HG02571 (cell line): ENCODE measurements around the gene NBPF14.
"Not testable (repeated sequence)": the region's sequence is repeated elsewhere in the genome, so short reads cannot be mapped to it uniquely, and the experiment has no call there.

Experiments
- ATAC-seq: cut with Tn5 transposase; IDR thresholded peaks from one replicate; pipeline ENCODE4 v1.9.1; 2021; ENCODE audit warnings: mild to moderate bottlenecking, moderate library complexity; ENCODE audit not compliant: unreplicated experiment

NBPF14 gene, protein sequence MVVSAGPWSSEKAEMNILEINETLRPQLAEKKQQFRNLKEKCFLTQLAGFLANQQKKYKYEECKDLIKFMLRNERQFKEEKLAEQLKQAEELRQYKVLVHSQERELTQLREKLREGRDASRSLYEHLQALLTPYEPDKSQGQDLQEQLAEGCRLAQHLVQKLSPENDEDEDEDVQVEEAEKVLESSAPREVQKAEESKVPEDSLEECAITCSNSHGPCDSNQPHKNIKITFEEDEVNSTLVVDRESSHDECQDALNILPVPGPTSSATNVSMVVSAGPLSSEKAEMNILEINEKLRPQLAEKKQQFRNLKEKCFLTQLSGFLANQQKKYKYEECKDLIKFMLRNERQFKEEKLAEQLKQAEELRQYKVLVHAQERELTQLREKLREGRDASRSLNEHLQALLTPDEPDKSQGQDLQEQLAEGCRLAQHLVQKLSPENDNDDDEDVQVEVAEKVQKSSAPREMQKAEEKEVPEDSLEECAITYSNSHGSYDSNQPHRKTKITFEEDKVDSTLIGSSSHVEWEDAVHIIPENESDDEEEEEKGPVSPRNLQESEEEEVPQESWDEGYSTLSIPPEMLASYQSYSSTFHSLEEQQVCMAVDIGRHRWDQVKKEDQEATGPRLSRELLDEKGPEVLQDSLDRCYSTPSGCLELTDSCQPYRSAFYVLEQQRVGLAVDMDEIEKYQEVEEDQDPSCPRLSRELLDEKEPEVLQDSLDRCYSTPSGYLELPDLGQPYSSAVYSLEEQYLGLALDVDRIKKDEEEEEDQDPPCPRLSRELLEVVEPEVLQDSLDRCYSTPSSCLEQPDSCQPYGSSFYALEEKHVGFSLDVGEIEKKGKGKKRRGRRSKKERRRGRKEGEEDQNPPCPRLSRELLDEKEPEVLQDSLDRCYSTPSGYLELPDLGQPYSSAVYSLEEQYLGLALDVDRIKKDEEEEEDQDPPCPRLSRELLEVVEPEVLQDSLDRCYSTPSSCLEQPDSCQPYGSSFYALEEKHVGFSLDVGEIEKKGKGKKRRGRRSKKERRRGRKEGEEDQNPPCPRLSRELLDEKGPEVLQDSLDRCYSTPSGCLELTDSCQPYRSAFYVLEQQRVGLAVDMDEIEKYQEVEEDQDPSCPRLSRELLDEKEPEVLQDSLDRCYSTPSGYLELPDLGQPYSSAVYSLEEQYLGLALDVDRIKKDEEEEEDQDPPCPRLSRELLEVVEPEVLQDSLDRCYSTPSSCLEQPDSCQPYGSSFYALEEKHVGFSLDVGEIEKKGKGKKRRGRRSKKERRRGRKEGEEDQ (N-terminal part only)

DNA sequence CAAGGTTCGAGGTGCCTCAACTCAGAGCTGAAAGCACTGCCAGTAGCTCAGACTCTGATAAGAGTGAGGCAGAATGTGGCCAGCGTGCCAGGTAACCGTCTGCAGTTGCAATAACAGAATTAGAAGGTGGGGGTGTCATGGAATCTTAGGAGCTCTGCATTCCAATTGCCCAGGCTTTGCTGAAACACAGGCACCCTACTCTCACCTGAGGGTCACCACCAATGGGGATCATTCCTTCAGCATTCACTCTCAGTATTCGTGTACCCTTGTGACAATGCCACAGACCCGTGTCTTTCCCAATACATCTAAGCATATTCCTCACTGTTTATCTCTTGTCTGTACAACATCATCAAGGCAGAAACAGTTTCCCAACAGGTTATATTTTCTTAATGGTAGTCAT, at the start of gene NBPF14:
TSS of gene NBPF14 (minus strand) at position 101 of the 400 bp plus-strand sequence. CDS start 294 bp downstream, outside the sequence.
- not testable (repeated sequence) for ATAC-seq

DNA sequence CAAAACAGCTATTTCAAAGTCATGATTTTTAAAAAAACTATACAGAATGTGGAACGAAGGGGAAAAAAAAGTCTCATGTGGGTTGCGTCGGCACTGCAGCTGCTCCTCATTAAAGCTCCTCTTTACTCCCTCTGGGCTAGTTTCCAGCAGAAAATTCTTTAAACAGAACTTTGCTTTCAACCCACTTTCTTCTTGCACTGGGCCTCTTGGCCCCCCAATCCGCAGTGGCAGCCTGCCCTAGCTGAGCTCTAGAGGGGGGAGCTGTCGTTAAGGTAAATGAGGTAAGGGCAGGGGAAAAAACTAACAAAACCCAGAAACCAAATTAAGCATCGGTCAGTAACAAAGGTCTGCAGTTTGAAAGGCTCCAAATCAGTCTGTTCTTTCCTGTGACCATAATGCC, 29.6 kb upstream of the NBPF14 start:
- ATAC-seq: not testable (repeated sequence)

DNA sequence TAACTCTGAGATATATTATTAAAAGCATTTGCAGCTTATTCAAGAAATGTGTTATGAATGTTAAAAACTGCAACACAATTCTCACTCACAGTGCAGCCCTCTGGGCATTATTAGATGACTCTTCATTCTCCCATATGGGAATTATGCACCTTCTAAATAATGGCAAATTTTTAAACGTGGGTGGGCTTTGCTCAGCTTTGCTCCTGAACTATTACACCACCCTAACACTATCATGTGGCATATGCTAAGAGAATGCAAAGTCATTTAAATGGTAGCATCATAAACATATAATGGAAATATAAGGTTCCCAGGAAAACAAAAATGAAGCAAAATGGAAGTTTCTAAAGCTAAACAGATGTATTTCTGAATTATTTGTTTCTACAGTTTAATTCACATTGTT, 22.4 kb upstream of the NBPF14 start:
- ATAC-seq: not testable (repeated sequence)

DNA sequence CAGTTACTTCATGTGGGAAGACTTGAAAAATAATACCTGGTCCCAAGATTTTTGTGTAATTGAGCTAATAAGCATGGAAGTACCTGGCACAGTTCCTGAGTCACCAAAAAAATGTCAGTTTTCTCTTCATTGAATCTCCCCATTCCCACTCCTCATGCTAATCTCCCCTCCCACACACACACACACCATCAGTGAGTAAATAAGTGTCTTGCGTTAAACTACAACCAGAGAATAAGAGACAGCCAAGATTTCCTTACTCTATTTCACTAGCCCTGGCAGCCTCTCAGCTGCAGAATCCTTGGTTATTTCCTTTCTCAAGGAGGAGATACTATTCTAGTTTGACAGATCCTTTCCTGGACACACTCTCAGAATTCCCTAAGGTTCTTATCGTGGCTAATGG, 9.5 kb upstream of the NBPF14 start:
- not testable (repeated sequence) for ATAC-seq

DNA sequence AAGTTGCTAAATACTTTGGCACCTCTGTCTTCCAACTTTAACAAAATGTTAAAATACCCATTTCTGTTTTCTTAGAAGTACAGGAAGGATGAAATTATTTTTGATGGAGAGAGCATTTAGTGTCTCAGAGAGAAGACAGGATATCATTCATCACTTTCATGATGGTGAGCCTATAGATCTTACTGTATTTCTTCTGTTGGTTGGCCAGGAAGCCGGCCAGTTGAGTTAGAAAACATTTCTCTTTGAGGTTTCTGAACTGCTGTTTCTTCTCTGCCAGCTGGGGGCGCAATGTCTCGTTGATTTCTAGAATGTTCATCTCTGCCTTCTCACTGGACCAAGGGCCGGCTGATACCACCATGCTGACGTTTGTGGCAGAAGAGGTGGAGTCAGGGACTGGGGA, 451 bp downstream of the NBPF14 start:
- not testable (repeated sequence) for ATAC-seq

DNA sequence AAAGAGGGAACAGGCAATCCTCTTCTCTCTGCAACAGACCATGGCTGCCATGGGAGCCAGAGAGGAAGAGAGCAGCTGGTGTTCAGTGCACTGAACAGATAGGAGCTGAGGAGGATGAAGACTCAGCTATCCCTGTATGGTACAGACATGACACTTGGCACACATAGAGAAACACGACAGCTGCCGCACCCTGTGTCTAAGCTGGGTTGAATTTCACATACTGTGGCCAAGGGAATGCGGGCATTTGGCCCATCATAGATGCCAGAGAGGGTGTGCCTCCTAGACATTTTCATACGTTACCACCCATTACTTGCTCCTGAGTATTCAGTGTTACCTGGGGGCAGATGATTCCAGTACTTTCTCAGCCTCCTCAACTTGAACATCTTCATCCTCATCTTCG, 4.7 kb downstream of the NBPF14 start:
- ATAC-seq: not testable (repeated sequence)

DNA sequence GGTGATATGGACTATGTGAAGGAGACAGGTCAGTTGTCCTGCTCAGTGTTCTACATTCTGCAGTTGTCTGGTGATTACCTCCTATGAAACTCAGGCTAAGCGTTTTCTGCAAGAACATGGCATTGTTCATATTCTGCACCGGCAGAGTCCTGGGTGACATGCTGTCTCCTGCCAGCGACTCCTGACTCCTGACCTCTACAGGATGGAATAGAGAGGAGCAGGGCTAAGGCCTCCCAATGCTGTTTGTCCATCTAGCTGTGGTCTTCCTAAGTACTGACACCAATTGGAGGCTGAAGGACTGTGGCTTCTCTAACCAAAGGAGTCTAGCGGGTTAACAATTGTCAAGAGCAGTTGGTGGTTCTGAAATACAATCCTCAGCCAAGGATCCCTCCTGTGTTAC, 63.7 kb downstream of the NBPF14 start:
- not testable (repeated sequence) for ATAC-seq

DNA sequence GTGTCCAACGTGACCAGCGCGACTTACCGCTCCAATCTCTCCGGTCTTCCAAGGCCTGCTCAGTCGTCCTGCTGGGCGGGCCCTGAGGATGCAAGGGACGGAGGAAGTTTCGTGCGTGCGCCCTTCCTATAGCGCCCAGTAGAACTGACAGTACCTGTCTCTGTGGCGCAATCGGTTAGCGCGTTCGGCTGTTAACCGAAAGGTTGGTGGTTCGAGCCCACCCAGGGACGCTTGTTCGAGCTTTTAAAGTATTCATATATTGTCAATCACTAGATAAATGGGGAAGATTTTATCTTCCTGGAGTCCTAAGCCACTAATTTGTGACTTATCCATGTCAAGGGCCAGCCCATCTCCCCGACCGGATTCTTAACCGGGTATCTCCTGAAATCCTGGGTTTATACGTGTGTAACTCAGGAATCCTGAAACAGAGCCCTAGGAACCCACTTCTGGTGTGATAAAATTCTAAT, 66.7 kb downstream of the NBPF14 start:
- ATAC-seq: not testable (repeated sequence)

DNA sequence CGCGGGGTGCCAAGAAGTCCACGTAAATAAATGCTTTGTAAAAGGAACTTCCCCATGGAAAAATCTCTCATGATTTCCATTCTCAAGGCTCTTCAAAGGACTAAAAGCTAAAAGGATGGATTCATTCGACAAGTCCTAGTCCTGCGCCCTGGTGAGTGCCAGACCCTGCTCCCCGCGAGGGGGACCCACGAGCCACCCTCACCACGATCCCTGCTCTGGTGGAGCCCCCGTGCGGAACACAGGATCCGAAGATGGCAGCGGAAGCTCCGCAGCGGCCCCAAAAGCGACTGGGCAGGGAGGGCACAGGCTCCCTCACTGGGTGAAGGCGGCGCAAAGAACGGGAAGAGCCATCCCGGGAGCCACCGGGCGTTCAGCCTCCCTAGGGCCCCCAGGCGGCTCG, 67.2 kb downstream of the NBPF14 start:
- not testable (repeated sequence) for ATAC-seq

DNA sequence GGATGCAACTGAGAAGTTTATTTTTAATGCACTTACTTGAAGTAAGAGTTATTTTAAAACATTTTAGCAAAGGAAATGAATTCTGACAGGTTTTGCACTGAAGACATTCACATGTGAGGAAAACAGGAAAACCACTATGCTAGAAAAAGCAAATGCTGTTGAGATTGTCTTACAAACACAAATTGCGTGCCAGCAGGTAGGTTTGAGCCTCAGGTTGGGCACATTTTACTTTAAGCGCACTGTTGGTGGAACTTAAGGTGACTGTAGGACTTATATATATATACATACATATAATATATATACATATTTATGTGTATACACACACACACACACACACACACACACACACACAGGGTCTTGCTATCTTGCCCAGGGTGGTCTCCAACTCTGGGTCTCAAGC, 69.2 kb downstream of the NBPF14 start:
- ATAC-seq: not testable (repeated sequence)

DNA sequence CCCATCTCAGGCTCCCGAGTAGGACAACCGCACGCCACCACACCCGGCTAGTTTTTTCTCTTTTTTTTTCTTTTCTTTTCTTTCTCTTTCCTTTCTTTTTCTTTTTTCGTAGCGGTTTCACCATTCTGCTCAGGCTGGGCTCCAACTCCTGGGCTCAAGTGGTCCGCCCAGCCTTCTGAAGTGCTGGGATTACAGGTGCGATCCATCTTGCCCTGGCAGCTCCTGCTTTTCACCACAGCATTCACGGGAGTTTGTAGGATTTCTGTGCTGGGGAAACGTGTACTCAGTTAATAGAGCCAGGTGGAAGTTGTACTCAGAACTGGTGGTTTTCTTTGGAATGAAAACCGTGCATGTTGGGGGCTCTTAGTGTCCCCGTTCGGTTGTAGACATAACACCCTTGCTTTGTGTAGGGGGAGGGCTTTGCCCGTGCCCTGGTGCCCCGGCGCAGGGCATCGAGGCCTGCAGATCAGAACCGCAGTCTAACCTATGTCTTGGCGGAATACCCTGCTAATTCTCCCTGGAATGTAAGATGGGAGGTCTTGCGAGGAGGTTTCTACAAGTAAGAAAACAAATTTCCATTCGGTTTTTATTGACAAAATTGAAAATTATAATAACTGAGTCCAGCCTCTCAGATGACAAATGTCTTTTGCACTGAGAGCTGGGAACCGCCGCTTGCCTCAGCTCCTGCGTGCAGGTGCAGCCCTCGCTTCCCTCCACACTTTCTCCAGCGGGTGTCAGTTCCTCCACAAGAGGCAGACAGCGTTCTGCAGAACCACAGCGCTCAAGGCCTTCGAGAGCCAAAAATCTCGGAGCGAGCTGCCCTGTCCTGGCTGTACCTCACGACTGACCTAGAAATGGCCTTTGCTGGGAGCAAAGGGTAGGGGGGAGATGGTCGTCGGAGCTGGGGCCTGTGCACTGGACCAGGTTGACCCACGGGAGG, 72.3 kb downstream of the NBPF14 start:
- not testable (repeated sequence) for ATAC-seq

DNA sequence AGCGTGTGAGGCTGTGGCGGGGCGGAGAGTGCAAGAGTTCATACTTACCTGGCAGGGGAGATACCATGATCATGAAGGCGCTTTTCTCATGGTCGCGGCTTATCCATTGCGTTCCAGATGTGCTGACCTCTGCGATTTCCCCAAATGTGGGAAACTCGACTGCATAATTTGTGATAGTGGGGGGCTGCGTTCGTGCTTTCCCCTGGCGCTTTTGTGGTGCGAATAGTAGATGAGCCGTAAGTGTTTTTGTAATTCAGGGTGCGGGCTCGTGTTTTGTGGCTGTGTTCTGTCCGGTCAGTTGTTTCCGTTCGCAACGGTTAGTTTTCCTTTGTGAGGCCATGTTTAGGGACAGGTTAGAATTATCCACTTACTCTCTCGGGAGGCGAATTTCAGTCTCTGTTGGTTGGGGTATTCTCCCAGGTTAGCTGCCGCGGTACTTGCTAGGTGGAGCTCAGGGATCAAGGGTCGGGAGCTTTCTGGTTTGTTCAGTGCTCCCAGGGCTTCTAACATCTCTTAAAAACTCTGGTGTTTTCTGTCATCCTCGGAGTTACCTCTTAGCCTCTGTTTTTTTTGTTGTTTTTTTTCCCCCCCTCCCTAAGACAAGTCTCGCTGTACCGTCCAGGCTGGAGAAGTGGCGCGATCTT, 73.1 kb downstream of the NBPF14 start:
- peak; percentile 84 for ATAC-seq

DNA sequence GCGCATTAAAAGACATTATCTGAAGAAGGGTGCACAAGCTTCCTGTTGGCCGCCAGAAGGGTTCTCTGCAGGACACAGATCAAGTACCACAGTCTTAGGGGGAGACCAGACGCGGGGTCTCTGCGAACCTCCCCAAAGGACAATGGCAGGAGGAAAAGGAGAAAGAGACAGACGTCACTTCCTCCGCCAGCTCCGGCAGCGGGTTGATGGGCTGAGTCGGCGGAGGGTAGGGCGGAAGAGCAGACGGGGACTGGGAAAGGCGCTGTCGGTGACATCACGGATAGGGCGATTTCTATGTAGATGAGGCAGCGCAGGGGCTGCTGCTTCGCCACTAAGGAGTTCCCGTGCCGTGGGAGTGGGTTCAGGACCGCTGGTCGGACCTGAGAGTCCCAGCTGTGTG, 73.7 kb downstream of the NBPF14 start:
- ATAC-seq: not testable (repeated sequence)

DNA sequence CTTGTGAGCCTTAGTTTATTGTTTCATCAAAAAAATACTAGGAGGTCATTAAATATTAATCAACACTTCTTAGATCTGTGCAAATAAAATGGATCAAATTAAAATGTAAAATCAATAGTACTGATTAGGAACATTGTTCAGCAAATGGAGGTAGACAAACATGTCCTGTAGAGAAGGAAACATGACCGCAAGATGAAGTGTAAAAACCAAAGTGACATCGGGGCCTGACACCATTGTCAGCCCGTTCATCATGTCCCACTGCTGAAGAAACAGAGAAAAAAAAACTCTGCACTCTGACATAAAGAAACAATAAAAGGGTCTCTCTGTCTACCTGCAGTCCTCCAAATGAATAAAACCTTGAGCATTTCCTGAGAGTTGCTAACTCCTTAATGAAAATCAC, 81.5 kb downstream of the NBPF14 start:
- ATAC-seq: not testable (repeated sequence)

DNA sequence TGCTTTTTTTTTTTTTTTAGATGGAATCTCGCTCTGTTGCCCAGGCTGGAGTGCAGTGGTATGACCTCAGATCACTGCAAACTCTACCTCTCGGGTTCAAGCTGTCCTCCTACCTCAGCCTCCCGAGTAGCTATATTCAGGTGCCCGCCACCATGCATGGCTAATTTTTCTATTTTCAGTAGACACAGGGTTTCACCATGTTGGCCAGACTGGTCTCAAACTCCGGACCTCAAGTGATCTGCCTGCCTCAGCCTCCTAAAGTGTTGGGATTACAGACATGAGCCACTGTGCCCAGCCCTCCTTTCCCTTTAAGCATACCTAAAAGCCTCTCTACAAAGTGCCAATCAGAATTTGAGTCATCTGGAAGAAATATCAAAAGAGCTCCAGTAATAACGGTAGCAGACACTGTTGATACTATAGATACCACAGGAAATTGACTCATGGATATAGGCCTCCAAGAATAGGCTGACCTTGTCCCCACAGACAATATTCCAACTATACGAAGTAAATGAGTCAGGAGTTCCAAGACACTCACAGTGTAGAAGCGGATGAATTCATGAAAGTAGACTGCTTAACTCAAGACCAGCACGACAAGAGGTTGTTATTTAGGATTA, 83.1 kb downstream of the NBPF14 start:
- ATAC-seq: not testable (repeated sequence)

DNA sequence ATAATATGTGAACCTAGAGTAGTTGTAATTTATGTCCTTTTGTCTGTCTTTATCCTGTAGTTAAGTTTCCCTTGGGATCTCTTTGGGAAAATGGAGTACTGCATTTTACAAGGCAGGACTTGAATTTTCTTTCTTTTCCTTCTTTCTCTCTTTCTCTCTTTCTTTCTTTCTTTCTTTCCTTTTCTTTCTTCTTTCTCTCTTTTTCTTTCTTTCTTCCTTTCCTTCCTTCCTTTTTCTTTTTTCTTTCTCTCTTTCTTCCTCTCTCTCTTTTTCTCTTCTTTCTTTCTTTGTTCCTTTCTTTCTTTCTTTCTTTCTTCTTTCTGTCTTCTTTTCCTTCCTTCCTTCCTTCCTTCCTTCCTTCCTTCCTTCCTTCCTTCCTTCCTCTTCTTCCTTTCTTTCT, 101.9 kb downstream of the NBPF14 start:
- ATAC-seq: not testable (repeated sequence)

DNA sequence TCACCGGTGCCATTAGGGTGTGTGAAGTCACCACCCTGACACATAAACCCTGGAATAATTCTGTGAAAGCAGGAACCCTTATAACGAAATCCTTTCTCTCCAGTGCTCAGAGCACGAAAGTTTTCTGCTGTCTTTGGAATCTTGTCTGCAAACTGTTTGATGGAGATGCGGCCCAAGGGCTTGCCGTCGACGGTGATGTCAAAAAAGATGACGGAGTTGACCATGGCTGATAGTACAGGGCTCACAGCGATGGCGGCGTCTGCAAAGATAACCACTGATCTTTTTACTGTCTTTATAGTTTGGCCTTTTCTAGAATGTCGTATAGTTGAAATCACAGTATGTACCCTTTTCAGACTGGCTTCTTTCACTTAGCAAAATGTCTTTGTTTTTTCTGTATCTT, 112.8 kb downstream of the NBPF14 start, which contains the start of gene PPIAL4G:
TSS of gene PPIAL4G (minus strand) at position 274 of the 400 bp plus-strand sequence. CDS start at position 224, 50 bp downstream.
- ATAC-seq: not testable (repeated sequence)
